Stimulated activated CD8-positive, alpha-beta memory T cell treated with anti-CD3 and anti-CD28 coated beads, Interleukin-15, amount 100 ng/mL, for 48 hours (primary cell): ENCODE measurements around the gene BICC1.

Source experiments
- DNase-seq, 2 donors: peaks; one replicate each; pipeline ENCODE4 v3.0.0-alpha.2; 2020; ENCODE audit warnings: low read depth in 2 of 2

The BICC1 gene

GRCh38 chr10:58743466-58744115, 230.9 kb downstream of the BICC1 start:
- DNase-seq: no peak

GRCh38 chr10:58746474-58747185, 234.0 kb downstream of the BICC1 start:
- DNase-seq: no peak

- DNase-seq: no peak
Observed at GRCh38 chr10:58747687-58748086, 235.0 kb downstream of the BICC1 start.

DNA sequence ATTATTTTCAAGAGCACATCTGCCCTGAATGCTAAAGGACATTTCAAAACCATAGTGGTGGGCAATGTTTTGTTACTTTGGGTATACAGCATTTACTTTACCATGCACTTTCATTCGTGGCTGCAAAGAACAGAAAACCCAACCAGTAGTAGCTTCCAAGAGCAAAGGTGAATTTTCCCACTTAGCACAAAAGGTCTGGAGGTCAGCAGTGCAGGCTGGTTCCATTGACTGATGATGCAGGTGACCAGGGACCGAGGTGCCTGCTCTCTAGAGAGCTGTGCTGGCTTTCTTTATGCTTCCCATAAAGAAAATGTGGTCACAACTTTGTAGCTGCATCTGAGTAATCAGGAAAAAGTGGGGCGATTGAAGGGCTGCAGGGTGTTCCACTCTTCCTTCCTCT, 240.0 kb downstream of the BICC1 start:
- DNase-seq: no peak

DNA sequence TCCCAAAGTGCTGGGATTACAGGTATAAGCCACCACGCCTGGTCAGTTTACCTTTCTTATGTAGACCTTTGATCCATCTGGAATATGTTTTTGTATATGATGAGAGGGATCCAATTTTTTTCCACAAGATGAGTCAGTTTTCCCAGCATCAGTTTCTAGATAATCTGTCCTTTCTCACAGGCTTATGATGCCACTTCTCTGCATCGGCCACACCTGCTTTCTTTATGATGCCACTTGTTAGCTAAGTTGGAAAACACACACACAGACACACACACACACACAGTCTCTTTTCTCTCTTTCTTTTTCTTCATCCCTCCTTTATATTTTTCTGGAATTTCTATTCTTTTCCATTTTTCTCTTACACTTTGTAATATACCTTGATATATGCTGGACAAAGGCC, 240.8 kb downstream of the BICC1 start:
- DNase-seq: no peak

DNA sequence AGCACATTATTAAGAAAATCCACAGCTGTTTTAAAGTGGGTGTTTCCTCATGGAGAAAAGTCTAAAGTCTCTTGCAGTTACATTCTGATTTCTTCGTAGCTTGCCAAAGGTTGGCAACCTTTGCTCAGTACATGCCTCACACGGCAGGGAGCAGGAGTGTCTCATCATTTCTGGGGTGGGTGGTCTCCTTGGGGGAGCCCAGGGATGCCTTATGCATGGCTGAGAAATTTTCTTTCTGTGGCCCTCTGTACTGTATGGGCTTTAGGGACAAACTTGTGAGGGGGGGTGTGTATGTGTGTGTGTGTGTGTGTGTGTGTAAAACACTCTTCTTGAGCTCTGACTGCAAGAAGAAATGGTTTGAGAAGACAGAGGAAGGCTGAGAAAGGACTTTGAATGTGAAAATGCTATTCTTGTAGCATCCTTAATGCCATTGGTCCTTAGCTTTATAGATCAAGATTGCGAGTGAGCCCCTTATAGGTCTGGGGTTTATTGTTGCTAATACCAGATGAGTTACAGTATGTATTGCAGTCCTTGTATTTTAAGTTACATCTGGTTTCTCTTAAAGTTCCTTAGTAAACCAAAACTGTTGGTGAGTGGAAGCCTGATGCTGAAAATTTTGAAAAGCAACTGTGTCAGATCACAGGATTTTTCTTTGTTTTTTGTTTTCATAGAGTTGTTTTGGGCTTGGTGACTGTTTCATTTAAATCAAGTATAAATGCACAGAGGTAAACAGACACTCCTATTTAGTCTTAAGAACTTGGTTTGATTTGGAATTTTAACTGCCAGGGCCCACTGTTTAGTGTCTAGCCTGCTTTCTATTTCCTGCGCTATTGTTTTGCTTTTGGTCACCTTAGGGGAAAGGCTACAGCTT, 242.0 kb downstream of the BICC1 start:
- no peak for DNase-seq

- no peak for DNase-seq
Observed at GRCh38 chr10:58755340-58755610, 242.6 kb downstream of the BICC1 start.

- DNase-seq: no peak
Observed at GRCh38 chr10:58755677-58756076, 243.0 kb downstream of the BICC1 start.

- DNase-seq: no peak
Observed at GRCh38 chr10:58756130-58756719, 243.6 kb downstream of the BICC1 start.

DNA sequence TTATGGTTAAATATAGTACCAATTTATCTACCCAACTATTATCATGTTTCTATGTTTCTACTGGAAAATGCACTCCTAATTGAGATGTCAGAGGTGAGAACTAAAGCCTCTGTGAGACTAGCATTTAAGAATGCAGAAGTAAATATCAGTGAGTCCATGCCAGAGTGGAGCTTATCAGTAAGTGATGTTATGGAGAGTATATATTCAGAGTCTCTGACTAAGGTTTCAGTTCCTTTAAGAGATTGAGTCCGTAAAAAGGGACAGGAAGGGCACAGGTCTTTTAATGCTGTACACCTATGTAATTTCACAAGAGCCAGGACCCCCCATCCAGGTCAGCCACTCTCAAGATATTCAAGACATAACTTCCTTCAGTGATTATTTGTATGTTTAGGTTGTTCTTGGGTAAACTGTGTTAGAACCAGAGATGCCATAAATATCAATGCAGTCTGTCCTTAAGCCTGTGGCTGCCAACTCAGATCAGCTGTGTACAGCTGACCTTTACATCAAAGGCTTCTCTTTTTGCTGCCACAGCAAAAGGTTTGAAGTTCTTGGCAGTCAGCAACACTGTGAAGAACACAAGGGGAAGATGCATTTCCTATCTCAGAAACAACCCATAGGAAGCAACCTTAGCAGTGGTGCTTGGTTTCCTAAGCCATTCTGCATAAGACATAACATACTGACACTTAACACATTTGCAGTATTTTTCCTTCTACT, 244.8 kb downstream of the BICC1 start:
- no peak for DNase-seq

DNA sequence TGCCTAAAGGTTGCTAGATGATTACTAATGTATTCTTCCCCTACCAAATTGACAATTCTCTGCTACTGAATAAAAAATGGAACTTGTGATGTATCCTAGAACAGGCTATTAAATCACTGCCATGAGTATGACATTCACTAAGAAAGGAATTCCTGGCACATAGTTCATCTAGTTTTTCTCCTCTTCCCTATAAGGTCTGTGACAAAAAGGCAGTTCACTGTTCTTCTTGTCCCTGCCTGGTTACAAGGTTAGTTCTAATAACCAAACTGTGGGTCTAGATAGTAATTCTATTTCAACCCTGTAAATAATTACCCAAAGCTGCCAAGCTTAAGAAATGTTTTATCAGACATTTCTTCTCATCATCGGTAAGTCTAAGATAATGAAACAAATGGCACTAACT, 245.6 kb downstream of the BICC1 start:
- no peak for DNase-seq

DNA sequence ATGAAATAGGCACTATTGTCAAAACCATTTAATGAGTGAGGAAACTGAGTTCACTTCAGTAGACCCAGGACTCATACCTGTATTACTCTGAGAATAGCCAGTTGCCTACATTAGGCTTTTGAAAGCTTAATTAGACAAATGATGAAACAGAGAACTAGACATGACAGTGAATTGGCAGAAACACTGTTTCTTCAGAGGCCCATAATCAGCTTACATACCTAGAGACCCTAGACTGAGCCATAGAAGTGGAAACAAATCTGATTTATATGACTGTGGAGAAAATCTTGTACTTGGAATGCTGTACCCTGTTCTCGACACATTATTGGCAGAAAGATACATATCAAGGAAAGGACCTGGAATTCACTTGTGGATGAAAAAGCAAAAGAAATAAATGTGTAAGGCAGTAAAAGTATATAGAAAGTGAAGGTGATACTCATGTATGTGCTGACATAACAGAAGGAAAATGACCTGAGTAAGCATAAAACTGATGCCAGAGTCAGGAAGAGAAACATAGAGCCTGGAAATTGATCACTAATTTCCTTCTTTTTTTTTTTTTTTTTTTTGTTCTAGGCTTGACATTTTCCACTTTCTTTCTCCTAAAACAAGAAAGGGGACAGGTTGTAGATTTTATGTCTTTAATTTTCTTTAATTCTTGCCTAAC, 251.5 kb downstream of the BICC1 start:
- DNase-seq: no peak

DNA sequence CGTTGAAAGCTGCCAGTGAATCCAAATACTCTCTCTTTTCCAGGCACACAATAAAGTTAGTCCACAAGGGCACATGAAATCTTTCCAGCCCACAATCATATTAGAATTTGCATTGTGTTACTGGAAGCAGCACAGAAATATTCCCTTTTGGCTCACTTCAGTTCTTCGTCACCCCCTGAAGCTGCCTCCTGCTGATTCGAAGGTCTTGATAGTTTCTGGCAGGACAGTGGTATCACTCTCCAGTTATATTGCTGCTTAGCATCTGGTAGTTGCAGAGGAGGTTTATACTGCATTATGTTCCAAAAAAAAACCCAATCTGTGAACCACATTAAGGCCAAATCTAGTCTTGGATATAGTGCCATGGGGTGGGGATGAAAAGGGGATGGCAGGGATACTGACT, 253.2 kb downstream of the BICC1 start:
- DNase-seq: no peak

DNA sequence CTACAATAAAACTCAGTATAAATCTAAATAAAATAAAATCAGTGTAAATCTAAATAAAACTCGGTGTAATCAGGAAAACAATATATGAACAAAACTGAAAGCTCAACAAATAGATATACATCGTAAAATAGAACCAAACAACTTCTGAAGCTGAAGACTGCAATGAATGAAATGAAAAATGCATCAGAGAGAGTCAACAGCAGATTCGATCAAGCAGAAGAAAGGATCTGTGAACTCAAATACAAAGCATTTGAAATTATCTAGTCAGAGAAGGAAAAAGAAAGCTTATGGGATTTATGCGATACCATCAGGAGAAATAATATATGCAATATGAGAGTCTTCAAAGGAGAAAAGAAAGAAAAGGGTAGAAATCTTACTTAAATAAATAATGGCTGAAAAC, 255.0 kb downstream of the BICC1 start:
- no peak for DNase-seq

DNA sequence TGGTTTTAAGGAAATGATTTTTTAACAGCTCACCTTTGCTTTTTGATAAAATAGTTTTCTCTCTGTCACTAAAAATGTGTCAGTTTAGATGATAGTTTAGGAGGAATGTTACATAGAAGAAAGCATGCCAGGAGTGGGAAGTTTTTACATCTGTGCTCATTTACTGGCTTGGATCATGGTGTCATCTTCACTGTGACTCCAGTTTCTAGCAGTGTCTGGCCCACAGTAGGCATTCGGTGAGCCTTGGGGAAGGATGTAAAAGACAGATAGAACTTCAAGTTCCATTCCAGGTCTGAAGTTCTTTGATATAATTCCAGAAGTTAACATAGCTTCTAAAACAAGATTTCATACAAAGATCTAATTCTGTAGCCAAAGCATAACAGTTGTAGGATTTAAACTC, 259.2 kb downstream of the BICC1 start:
- no peak for DNase-seq

- no peak for DNase-seq
Observed at GRCh38 chr10:58772758-58773157, 260.1 kb downstream of the BICC1 start.

- DNase-seq: no peak
Observed at GRCh38 chr10:58773341-58773740, 260.7 kb downstream of the BICC1 start.

- DNase-seq: no peak
Observed at GRCh38 chr10:58773944-58774343, 261.3 kb downstream of the BICC1 start.

GRCh38 chr10:58775960-58776567, 263.4 kb downstream of the BICC1 start:
- DNase-seq: no peak

DNA sequence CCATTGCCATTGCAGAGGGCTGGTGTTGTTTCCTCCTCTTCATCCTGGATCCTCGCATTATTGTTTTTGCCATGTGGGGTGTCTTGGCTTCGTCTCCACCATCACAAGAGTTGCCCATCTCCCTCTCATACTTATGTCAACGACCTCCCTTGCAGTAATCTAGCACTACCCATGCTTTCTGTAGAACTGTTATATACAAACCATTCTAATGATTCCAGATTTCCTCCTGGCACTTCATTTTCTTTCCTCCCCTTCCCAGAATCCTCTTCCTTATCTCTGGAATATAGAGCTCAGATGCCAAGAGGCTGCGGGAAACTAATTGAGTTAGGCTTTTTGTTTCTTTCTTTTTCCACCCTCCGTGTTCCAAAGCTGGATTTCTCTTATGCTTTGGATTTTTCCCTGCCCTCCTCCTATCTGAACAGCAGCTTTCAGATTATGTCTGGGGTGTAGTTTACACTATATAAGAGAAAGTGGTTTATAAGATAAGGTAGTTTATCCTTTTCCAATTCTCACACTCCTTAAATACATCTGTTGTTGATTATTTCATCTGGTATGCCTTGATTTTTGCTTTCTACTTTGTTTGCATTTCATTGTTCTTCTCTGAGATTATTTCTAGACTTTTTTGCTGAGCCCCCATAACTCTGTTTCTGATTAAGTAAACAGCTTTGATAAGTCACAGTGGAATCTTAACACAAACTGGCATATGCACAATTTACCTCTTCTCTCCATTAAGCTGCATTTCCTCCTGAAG, 264.1 kb downstream of the BICC1 start:
- DNase-seq: no peak
